Mesothelial cell of epicardium (in vitro differentiated cells): ENCODE measurements around the gene MTUS2. TPM values are rescaled to one million over a fixed set of nuclear protein-coding genes. Genes with fewer than 3 reads are reported as not detected.

Experiments
- DNase-seq, 2 experiments: peaks; one replicate each; pipeline ENCODE4 v3.0.0; 2021; ENCODE audit warnings: low spot score in 2 of 2; ENCODE audit not compliant: unreplicated experiment in 2 of 2
- H3K27ac Mint-ChIP-seq: 2 replicates; pipeline ENCODE4 v1.8.0; 2021; ENCODE audit warnings: mixed read lengths
- H3K27me3 Mint-ChIP-seq: 2 replicates; pipeline ENCODE4 v1.8.0; 2021; ENCODE audit warnings: low read depth, mixed read lengths
- H3K36me3 Mint-ChIP-seq: 2 replicates; pipeline ENCODE4 v1.8.0; 2021; ENCODE audit warnings: mixed read lengths
- H3K4me1 Mint-ChIP-seq: 2 replicates; pipeline ENCODE4 v1.8.0; 2021; ENCODE audit warnings: mixed read lengths
- H3K4me3 Mint-ChIP-seq: 2 replicates; pipeline ENCODE4 v1.8.0; 2021; ENCODE audit warnings: mild to moderate bottlenecking, moderate library complexity, mixed read lengths
- H3K9me3 Mint-ChIP-seq: 2 replicates; pipeline ENCODE4 v1.8.0; 2021; ENCODE audit warnings: mixed read lengths
- CTCF ChIP-seq: fragments of 200-600 bp; sonication (generic); IDR thresholded peaks from one replicate; pipeline ENCODE4 v1.5.0; 2021; ENCODE audit warnings: antibody characterized with exemption; ENCODE audit not compliant: unreplicated experiment
- total RNA-seq: library from RNA; stranded (reverse); gene quantifications from 3 replicates; pipeline ENCODE4 v1.2.1, GENCODE V29; 2021

The MTUS2 gene
- total RNA-seq, 1 donor from 2014 or later, result 1.4 TPM

DNA sequence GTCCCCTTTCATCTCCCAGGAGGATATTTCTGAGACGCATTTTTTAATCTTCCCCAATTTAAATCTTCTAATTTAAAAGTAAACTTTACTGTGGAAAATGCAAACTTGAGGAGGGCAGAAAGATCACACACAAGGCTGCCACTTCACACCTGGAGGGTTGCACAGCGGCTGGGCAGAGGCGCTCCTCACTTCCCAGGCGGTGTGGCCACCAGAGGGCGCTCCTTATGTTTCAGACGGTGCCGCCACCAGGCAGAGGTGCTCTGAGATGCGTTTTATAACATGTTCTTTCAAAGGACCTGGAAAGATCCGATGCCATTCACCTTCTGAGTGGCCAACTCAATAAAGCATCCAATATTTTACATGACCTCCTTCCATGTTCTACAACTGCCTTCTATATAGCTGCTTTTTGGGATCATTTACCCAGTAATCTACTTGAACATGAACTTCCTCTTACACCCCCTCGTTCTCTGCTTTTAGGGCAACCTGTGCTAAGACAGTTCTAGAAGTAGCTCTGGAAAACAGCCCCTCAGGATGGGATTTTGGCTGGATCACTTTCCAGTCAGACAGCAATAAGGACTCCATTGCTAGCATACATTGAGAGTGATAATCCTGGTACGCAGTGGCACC lies 14.8 kb upstream of the MTUS2 start:
- peaks cover 26% of the 10 kb centered on the region for H3K27me3 Mint-ChIP-seq
- H3K36me3 Mint-ChIP-seq, result no peaks in the 10 kb centered on the region
- no peak overlapping the region for H3K27ac Mint-ChIP-seq
- TF ChIP-seq CTCF, result peak; percentile 24
- no peak overlapping the region for H3K4me3 Mint-ChIP-seq
- peaks cover 35% of the 10 kb centered on the region for H3K9me3 Mint-ChIP-seq
- no peaks in the 10 kb centered on the region for H3K4me1 Mint-ChIP-seq
- no peak for DNase-seq

- Mint-ChIP-seq H3K27me3 (peaks cover 68% of the 10 kb centered on the region), H3K9me3 (peaks cover 5% of the 10 kb centered on the region), H3K4me1 (peaks cover 3% of the 10 kb centered on the region), H3K4me3 (no peak overlapping the region), H3K36me3 (no peaks in the 10 kb centered on the region), H3K27ac (no peak overlapping the region)
- DNase-seq, result no peak
- TF ChIP-seq CTCF, result no peak
Observed at GRCh38 chr13:28817204-28817603, 2.9 kb upstream of the MTUS2 start.

GRCh38 chr13:28819046-28819730 lies 951 bp upstream of the MTUS2 start:
- Mint-ChIP-seq H3K27me3 (peaks cover 82% of the 10 kb centered on the region), H3K36me3 (no peaks in the 10 kb centered on the region), H3K9me3 (peaks cover 7% of the 10 kb centered on the region), H3K27ac (no peak overlapping the region), H3K4me3 (peak overlapping the region; percentile 57), H3K4me1 (peaks cover 3% of the 10 kb centered on the region)
- DNase-seq, result no peak
- no peak for TF ChIP-seq CTCF

GRCh38 chr13:28819735-28820098 lies 422 bp upstream of the MTUS2 start:
- Mint-ChIP-seq H3K27ac (no peak overlapping the region), H3K9me3 (peaks cover 9% of the 10 kb centered on the region), H3K36me3 (no peaks in the 10 kb centered on the region), H3K27me3 (peaks cover 83% of the 10 kb centered on the region), H3K4me3 (no peak overlapping the region), H3K4me1 (peaks cover 3% of the 10 kb centered on the region)
- no peak for TF ChIP-seq CTCF
- peak; percentile 64 to 81 for DNase-seq

- Mint-ChIP-seq H3K27me3 (peaks cover 76% of the 10 kb centered on the region), H3K9me3 (peaks cover 13% of the 10 kb centered on the region), H3K27ac (no peak overlapping the region), H3K36me3 (no peaks in the 10 kb centered on the region), H3K4me1 (peaks cover 3% of the 10 kb centered on the region), H3K4me3 (no peak overlapping the region)
- no peak for TF ChIP-seq CTCF
- DNase-seq, result no peak
Observed at GRCh38 chr13:28822151-28822550, 2.0 kb downstream of the MTUS2 start.
